Osteoblast (primary cell): ENCODE results near the gene SETD2. TPM values are rescaled to one million over a fixed set of nuclear protein-coding genes. Genes with fewer than 3 reads are reported as not detected.

Source experiments
- DNase-seq: peaks from one replicate; pipeline ENCODE4 v3.0.0; 2011; ENCODE audit warnings: low spot score, mixed read lengths; ENCODE audit not compliant: insufficient read length; ENCODE audit errors: missing footprints
- H2AFZ ChIP-seq: 2 replicates; pipeline ENCODE4 v1.6.0; 2011; ENCODE audit warnings: mild to moderate bottlenecking, low read length
- H3K27ac ChIP-seq: 2 replicates; pipeline ENCODE4 v1.5.1; 2011; ENCODE audit warnings: mild to moderate bottlenecking, low read depth, low read length, moderate library complexity
- H3K27me3 ChIP-seq: 2 replicates; pipeline ENCODE4 v1.6.0; 2012; ENCODE audit warnings: mild to moderate bottlenecking, control low read depth, inconsistent platforms, low read length, moderate library complexity; ENCODE audit not compliant: insufficient read depth
- H3K36me3 ChIP-seq: 2 replicates; pipeline ENCODE4 v1.5.1; 2011; ENCODE audit warnings: mild to moderate bottlenecking, low read length, control low read depth, moderate library complexity; ENCODE audit not compliant: insufficient read depth
- H3K4me1 ChIP-seq: 2 replicates; pipeline ENCODE4 v1.5.1; 2011; ENCODE audit warnings: mild to moderate bottlenecking, low read length, control low read depth, moderate library complexity; ENCODE audit not compliant: insufficient read depth
- H3K4me2 ChIP-seq: 2 replicates; pipeline ENCODE4 v1.6.0; 2011; ENCODE audit warnings: mild to moderate bottlenecking, low read length; ENCODE audit not compliant: insufficient read depth
- H3K4me3 ChIP-seq: fragments of 200-600 bp; sonication (generic); 3 replicates; pipeline ENCODE4 v1.5.1; 2012; ENCODE audit warnings: mild to moderate bottlenecking, low read length, inconsistent platforms; ENCODE audit not compliant: insufficient read depth
- H3K79me2 ChIP-seq: 2 replicates; pipeline ENCODE4 v1.6.0; 2012; ENCODE audit warnings: mild to moderate bottlenecking, low read length, control low read depth, inconsistent platforms; ENCODE audit not compliant: insufficient read depth
- H3K9me3 ChIP-seq: 2 replicates; pipeline ENCODE4 v1.5.1; 2011; ENCODE audit warnings: low read depth, low read length, control low read depth
- H4K20me1 ChIP-seq: 2 replicates; pipeline ENCODE4 v1.6.0; 2012; ENCODE audit warnings: mild to moderate bottlenecking, low read length, control low read depth; ENCODE audit not compliant: insufficient read depth
- total RNA-seq: library from RNA; depleted of rRNA; stranded (reverse); fragments of >200 nt; gene quantifications from 2 replicates; pipeline ENCODE4 v1.2.3, GENCODE V29; 2012
- TF ChIP-seq, protein P1 (sequence below): IDR thresholded peaks from 2 replicates; pipeline ENCODE4 v1.5.1; 2011; ENCODE audit warnings: mild to moderate bottlenecking, low read depth, low read length, moderate library complexity; ENCODE audit errors: extremely low read depth

Gene SETD2
- total RNA-seq, 1 donor: 39.8 TPM

DNA sequence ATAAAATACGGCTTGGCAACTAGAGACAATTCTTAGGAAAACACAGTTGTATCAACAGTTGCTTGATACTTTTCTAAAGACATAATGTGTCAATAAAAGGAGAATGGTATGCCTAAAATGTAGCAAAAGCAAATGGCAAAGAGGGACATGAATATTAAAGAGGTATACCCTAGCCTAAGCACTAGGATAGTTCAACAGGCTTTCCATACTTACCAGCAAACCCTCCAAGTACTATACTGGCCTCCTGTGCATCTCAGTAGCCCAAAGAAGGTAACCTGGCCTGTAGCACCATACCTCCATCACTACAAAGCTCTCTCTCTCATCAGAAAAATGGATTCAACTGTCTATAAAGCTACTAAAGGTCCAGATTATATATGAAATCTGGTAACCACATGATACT lies 7.5 kb downstream of the SETD2 start:
- Histone ChIP-seq H3K27ac (no peak overlapping the region), H3K9me3 (no peaks in the 10 kb centered on the region), H4K20me1 (peaks cover 81% of the 10 kb centered on the region), H2AFZ (no peak overlapping the region), H3K36me3 (no peaks in the 10 kb centered on the region), H3K79me2 (peaks cover 99% of the 10 kb centered on the region), H3K4me2 (no peak overlapping the region), H3K27me3 (no peaks in the 10 kb centered on the region), H3K4me3 (no peak overlapping the region), H3K4me1 (peaks cover 6% of the 10 kb centered on the region)
- TF ChIP-seq, protein P1, sequence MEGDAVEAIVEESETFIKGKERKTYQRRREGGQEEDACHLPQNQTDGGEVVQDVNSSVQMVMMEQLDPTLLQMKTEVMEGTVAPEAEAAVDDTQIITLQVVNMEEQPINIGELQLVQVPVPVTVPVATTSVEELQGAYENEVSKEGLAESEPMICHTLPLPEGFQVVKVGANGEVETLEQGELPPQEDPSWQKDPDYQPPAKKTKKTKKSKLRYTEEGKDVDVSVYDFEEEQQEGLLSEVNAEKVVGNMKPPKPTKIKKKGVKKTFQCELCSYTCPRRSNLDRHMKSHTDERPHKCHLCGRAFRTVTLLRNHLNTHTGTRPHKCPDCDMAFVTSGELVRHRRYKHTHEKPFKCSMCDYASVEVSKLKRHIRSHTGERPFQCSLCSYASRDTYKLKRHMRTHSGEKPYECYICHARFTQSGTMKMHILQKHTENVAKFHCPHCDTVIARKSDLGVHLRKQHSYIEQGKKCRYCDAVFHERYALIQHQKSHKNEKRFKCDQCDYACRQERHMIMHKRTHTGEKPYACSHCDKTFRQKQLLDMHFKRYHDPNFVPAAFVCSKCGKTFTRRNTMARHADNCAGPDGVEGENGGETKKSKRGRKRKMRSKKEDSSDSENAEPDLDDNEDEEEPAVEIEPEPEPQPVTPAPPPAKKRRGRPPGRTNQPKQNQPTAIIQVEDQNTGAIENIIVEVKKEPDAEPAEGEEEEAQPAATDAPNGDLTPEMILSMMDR: no peak
- DNase-seq: peak; percentile 38

DNA sequence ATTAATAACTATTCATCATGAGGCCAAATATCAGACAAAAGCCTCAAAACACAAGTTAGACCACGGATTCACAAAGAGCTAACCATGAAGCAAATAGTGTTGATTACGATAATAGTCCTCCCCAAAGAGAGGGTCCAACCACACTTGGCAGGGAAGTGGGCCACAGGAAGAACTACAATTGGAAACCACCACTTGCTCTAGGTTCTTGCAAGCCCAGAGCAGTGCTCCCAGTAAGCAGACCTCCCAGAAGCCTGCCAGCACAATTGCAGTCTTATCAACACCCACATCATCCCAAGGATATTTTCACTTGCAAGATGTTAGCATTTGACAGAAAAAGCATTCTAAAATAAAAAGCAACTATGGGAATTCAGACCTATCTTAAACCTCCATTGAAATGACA lies 11.3 kb downstream of the SETD2 start:
- H3K36me3 ChIP-seq: no peaks in the 10 kb centered on the region
- H4K20me1 ChIP-seq: peaks cover 78% of the 10 kb centered on the region
- H3K79me2 ChIP-seq: peaks cover 97% of the 10 kb centered on the region
- H3K4me2 ChIP-seq: no peak overlapping the region
- no peak overlapping the region for H3K4me3 ChIP-seq
- no peak overlapping the region for H2AFZ ChIP-seq
- H3K9me3 ChIP-seq: no peaks in the 10 kb centered on the region
- DNase-seq: no peak
- H3K27me3 ChIP-seq: no peaks in the 10 kb centered on the region
- TF ChIP-seq, protein P1: no peak
- H3K27ac ChIP-seq: no peak overlapping the region
- H3K4me1 ChIP-seq: peaks cover 3% of the 10 kb centered on the region

DNA sequence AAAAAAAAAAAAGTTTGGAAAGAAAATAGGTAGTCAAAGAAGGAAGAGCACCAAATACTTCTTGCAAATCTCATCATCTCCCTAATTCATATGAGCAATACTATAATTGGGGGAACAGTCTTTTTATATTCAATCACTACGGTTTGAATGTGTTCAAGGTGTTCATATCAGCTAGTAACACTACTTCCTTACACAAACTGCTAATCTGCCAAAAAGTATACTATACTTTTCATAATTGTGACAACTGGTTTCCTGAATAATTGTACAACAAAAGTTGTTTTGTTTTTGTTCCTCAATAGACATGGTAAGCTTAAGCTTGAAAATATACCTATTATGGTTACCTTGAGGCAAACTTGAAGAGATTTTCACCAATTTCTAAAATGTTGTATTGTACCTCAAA lies 12.1 kb downstream of the SETD2 start:
- DNase-seq: no peak
- Histone ChIP-seq H3K9me3 (no peaks in the 10 kb centered on the region), H3K79me2 (peaks cover 95% of the 10 kb centered on the region), H4K20me1 (peaks cover 70% of the 10 kb centered on the region), H2AFZ (no peak overlapping the region), H3K27me3 (no peaks in the 10 kb centered on the region), H3K4me3 (no peak overlapping the region), H3K4me2 (no peak overlapping the region), H3K27ac (no peak overlapping the region), H3K4me1 (peaks cover 3% of the 10 kb centered on the region), H3K36me3 (no peaks in the 10 kb centered on the region)
- TF ChIP-seq, protein P1: no peak

DNA sequence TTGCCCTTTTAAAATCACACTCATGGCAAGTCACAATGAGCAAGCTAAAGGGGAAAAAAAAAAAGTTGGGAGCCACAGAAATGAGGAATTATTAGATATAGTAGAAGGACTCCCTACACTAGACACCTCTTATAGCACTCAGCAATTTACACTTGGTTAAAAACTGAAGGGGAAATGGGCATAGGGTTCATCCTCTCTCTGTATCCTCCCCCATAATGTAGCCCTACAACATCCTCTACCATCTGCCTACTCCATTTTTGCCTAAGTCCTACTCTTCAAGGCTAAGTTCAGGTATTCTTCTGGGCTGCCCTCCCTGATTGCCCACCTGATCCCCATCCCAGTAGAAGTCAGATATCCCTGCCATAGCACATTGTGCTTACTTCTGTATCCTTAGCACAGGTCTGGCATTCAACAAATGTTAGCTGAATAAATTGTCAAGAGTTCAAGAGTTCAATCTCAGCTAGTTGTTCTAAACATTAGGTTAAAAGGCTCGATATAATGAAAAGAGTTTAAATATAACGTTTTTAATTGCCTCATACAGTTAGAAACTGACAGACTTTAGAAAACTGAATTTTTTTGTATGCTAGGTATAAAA lies 14.5 kb downstream of the SETD2 start:
- no peak overlapping the region for H3K4me3 ChIP-seq

More for the DNA sequence above, 14.5 kb downstream of the SETD2 start:
- no peaks in the 10 kb centered on the region for H3K9me3 ChIP-seq
- H3K27ac ChIP-seq: no peak overlapping the region
- TF ChIP-seq, protein P1: no peak
- H3K4me2 ChIP-seq: no peak overlapping the region
- H3K4me1 ChIP-seq: peaks cover 3% of the 10 kb centered on the region
- peaks cover 96% of the 10 kb centered on the region for H3K79me2 ChIP-seq
- no peaks in the 10 kb centered on the region for H3K36me3 ChIP-seq
- DNase-seq: no peak
- peaks cover 68% of the 10 kb centered on the region for H4K20me1 ChIP-seq
- no peak overlapping the region for H2AFZ ChIP-seq
- no peaks in the 10 kb centered on the region for H3K27me3 ChIP-seq
